ENCODE results near the gene PRELID1. TPM values are rescaled to one million over a fixed set of nuclear protein-coding genes. Genes with fewer than 3 reads are reported as not detected.

PRELID1 gene
- total RNA-seq, 1 experiment from 2014 or later: 194 TPM

DNA sequence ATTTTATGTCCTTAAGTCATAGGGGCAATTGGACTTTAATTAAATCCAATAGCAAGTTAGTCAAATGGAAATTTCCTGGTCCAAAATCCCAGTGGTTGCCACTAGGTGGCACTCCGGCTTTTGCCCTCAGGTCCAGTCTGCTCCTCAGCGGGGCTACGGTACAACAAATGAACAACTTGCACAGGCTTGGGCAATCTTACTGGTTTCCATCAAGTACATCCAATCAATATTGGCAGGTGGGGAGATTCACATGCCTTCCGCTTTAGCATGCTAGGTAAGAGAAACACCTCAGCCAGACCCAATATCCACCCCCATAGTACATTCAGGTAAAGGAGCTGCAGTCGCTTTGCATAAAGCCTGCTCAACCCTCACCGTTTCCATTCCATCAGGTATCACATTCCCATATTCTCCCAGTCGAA is 14.4 kb downstream of the PRELID1 start:
- DNase-seq (ENCODE audit: low spot score): peak; percentile 68
- TF ChIP-seq EZH2 (IDR thresholded peaks at IDR 0.05; ENCODE audit: borderline replicate concordance, low read depth, low read length, poor library complexity, severe bottlenecking): no peak
- TF ChIP-seq, protein P1, sequence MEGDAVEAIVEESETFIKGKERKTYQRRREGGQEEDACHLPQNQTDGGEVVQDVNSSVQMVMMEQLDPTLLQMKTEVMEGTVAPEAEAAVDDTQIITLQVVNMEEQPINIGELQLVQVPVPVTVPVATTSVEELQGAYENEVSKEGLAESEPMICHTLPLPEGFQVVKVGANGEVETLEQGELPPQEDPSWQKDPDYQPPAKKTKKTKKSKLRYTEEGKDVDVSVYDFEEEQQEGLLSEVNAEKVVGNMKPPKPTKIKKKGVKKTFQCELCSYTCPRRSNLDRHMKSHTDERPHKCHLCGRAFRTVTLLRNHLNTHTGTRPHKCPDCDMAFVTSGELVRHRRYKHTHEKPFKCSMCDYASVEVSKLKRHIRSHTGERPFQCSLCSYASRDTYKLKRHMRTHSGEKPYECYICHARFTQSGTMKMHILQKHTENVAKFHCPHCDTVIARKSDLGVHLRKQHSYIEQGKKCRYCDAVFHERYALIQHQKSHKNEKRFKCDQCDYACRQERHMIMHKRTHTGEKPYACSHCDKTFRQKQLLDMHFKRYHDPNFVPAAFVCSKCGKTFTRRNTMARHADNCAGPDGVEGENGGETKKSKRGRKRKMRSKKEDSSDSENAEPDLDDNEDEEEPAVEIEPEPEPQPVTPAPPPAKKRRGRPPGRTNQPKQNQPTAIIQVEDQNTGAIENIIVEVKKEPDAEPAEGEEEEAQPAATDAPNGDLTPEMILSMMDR (conservative IDR thresholded peaks at IDR 0.05; ENCODE audit: low read depth, low read length): peak; percentile 85
- Histone ChIP-seq H3K27ac (ENCODE audit: low read depth, low read length, poor library complexity, severe bottlenecking) (no peak overlapping the region), H3K4me1 (ENCODE audit: insufficient read depth, low read length, poor library complexity, severe bottlenecking) (peaks cover 1% of the 10 kb centered on the region), H3K36me3 (ENCODE audit: insufficient read depth, low read length, poor library complexity, severe bottlenecking) (no peaks in the 10 kb centered on the region), H3K4me3 (ENCODE audit: low read depth, low read length, poor library complexity, severe bottlenecking) (no peak overlapping the region), H3K27me3 (replicated peaks; ENCODE audit: insufficient read depth, low read depth, low read length, poor library complexity) (no peaks in the 10 kb centered on the region), H3K9me3 (ENCODE audit: low read depth, low read length, poor library complexity, severe bottlenecking) (no peaks in the 10 kb centered on the region)
- CTCF ChIA-PET: interaction anchor here (0.7 to 0.9 kb wide), 2 partner anchors 8 to 53 kb away, joined by 3 to 4 read pairs; no protein-coding TSS in a partner anchor
- BruUV-seq (replicated peaks): no TSS peak
- POLR2A ChIA-PET (ENCODE audit: low non-redundant PET): no interaction called here
- intact Hi-C loops (cut with micrococcal nuclease; ENCODE audit: unreplicated experiment): no loop called here

DNA sequence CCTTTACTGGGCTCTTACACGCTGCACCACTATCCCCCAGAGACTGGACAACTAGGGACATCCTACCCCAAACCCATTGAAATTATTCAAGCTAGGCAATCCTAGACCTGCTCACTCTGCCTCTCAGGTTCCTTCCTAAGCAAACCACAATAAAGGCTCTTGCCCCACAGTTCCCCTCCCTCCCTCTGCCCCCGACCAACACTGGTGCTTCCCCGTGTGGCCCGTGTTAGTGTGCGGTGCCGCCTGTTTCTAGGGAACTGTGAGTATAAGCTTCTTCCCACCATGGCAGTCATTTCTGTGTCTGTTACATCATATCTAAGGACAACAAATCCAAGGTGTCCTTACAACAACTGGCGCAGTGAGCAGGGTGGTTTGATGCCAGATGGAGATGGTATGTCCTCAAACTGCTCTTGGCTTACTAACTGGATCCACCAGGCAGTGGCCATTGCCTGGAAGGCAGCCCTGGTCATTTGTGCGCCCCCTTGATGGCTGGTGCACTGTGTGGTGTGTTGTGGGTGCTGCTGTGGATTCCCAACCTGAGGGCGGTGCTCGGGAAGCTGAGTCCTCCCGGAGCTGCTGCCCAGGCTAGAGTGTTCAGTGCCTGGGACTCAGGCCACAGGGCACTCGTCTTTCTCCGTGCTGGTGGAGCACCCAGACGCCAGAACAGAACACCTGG is 16.5 kb downstream of the PRELID1 start:
- Histone ChIP-seq H3K27ac (ENCODE audit: low read depth, low read length, poor library complexity, severe bottlenecking) (no peak overlapping the region), H3K9me3 (ENCODE audit: low read depth, low read length, poor library complexity, severe bottlenecking) (no peaks in the 10 kb centered on the region), H3K36me3 (ENCODE audit: insufficient read depth, low read length, poor library complexity, severe bottlenecking) (no peaks in the 10 kb centered on the region), H3K27me3 (replicated peaks; ENCODE audit: insufficient read depth, low read depth, low read length, poor library complexity) (no peaks in the 10 kb centered on the region), H3K4me1 (ENCODE audit: insufficient read depth, low read length, poor library complexity, severe bottlenecking) (no peaks in the 10 kb centered on the region), H3K4me3 (ENCODE audit: low read depth, low read length, poor library complexity, severe bottlenecking) (no peak overlapping the region)
- DNase-seq (ENCODE audit: low spot score): no peak
- intact Hi-C loops (cut with micrococcal nuclease; ENCODE audit: unreplicated experiment): no loop called here
- CTCF ChIA-PET: no interaction called here
- no peak for TF ChIP-seq EZH2 (IDR thresholded peaks at IDR 0.05; ENCODE audit: borderline replicate concordance, low read depth, low read length, poor library complexity, severe bottlenecking)
- TF ChIP-seq, protein P1 (conservative IDR thresholded peaks at IDR 0.05; ENCODE audit: low read depth, low read length): no peak
- POLR2A ChIA-PET (ENCODE audit: low non-redundant PET): no interaction called here
- BruUV-seq (replicated peaks): no TSS peak

DNA sequence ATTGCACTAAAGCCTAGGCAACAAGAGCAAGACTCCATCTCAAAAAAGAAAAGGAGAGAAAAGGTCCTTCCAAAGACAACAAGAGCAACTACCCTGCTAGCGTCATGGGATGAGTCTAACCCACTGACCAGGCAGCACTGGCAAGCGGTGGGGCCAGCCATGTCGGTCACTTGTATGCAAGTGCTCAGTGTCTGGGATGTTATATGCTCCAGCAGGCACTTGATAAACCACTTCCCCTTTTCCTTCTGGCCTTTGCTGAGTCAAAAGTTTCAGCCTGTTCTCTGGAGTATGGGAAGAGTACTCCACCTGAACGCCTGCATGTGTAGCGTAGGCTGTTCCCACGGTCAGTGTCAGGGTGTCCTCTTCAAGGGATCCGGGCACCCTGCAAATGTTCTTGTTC is 17.3 kb downstream of the PRELID1 start:
- H3K27me3 ChIP-seq (replicated peaks; ENCODE audit: insufficient read depth, low read depth, low read length, poor library complexity): no peaks in the 10 kb centered on the region
- DNase-seq (ENCODE audit: low spot score): no peak
- H3K4me3 ChIP-seq (ENCODE audit: low read depth, low read length, poor library complexity, severe bottlenecking): no peak overlapping the region
- TF ChIP-seq, protein P1 (conservative IDR thresholded peaks at IDR 0.05; ENCODE audit: low read depth, low read length): no peak
- no peak for TF ChIP-seq EZH2 (IDR thresholded peaks at IDR 0.05; ENCODE audit: borderline replicate concordance, low read depth, low read length, poor library complexity, severe bottlenecking)
- POLR2A ChIA-PET (ENCODE audit: low non-redundant PET): no interaction called here
- no TSS peak for BruUV-seq (replicated peaks)
- no peaks in the 10 kb centered on the region for H3K36me3 ChIP-seq (ENCODE audit: insufficient read depth, low read length, poor library complexity, severe bottlenecking)
- no peaks in the 10 kb centered on the region for H3K9me3 ChIP-seq (ENCODE audit: low read depth, low read length, poor library complexity, severe bottlenecking)
- intact Hi-C loops (cut with micrococcal nuclease; ENCODE audit: unreplicated experiment): no loop called here
- CTCF ChIA-PET: no interaction called here
- H3K4me1 ChIP-seq (ENCODE audit: insufficient read depth, low read length, poor library complexity, severe bottlenecking): no peaks in the 10 kb centered on the region
- no peak overlapping the region for H3K27ac ChIP-seq (ENCODE audit: low read depth, low read length, poor library complexity, severe bottlenecking)
